ENCODE data around the gene CDC42BPA. TPM values are rescaled to one million over a fixed set of nuclear protein-coding genes. Genes with fewer than 3 reads are reported as not detected.
"Not testable (repeated sequence)": the region's sequence is repeated elsewhere in the genome, so short reads cannot be mapped to it uniquely, and the experiment has no call there.

Gene CDC42BPA
- polyA plus RNA-seq, 3 donors = 0.20 to 0.45 (median 0.39) TPM

DNA sequence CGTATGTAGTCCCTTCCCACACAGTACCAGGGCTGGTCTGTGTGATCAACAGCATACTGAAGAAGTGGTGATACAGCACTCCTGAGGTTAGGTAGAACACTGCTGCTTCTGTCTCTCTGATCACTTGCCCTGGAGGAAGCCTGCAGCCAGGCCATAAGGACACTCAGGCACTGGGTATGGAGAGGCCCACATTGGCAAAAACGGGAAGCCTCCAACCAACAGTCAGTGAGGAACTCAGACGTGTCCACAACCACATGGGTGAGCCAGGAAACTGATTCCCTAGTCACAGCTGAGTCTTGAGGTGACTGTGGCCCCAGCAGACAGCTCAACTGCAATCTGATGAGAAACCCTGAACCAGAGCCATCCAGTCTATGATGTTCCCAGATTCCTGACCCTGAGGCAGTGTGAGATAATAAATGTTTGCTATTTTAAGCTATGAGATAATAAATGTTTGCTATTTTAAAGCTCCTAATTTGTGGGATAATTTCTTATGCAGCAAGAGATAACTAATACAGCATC lies 315.7 kb downstream of the CDC42BPA start:
- H2AFZ ChIP-seq (ENCODE audit: insufficient read depth, low read depth, low read length, poor library complexity, severe bottlenecking) = no peak overlapping the region
- H3K4me3 Mint-ChIP-seq = no peak overlapping the region
- DNase-seq = no peak

DNA sequence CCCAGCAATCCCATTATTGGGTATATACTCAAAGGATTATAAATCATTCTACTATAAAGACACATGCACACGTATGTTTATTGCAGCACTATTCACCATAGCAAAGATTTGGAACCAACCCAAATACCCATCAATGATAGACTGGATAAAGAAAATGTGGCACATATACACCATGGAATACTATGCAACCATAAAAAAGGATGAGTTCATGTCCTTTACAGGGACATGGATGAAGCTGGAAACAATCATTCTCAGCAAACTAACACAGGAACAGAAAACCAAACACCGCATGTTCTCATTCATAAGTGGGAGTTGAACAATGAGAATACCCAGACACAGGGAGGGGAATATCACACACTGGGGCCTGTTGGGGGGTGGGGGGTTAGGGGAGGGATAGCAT lies 318.7 kb downstream of the CDC42BPA start:
- H3K9ac ChIP-seq (ENCODE audit: insufficient read depth, low read length, poor library complexity, severe bottlenecking); H3K36me3 ChIP-seq (replicated peaks in 1 of 2; ENCODE audit: control insufficient read depth in 1 of 2, insufficient read depth in 2 of 2, low read length in 2 of 2); H3K4me3 ChIP-seq (replicated peaks in 1 of 3; ENCODE audit: low read depth in 2 of 3, low read length in 3 of 3); H3K9me3 Mint-ChIP-seq; H3K79me2 ChIP-seq (ENCODE audit: insufficient read depth, low read length); H3K4me3 Mint-ChIP-seq; H3K4me2 ChIP-seq (replicated peaks; ENCODE audit: extremely low read depth, low read length, poor library complexity, severe bottlenecking); H3K4me1 ChIP-seq (ENCODE audit: control insufficient read depth in 1 of 2, insufficient read depth in 2 of 2, low read length in 2 of 2); H3K27me3 ChIP-seq (ENCODE audit: control insufficient read depth in 2 of 2, insufficient read depth in 2 of 2, low read length in 2 of 2); H4K20me1 ChIP-seq (ENCODE audit: insufficient read depth, low read length); intact Hi-C loops (cut with micrococcal nuclease); H3K36me3 Mint-ChIP-seq; H3K27me3 Mint-ChIP-seq (ENCODE audit: low read depth in 3 of 3); H3K27ac ChIP-seq (ENCODE audit: low read depth in 1 of 2, low read length in 2 of 2); H2AFZ ChIP-seq (ENCODE audit: insufficient read depth, low read depth, low read length, poor library complexity, severe bottlenecking); H3K27ac Mint-ChIP-seq; DNase-seq; H3K9me3 ChIP-seq (replicated peaks in 1 of 2; ENCODE audit: control insufficient read depth in 1 of 2, insufficient read depth in 1 of 2, low read length in 2 of 2): not testable (repeated sequence)
- WGBS (ENCODE audit: insufficient coverage) = no CpG with 5 or more reads among the region's 2 CpGs
- peaks cover 14% of the 10 kb centered on the region for H3K4me1 Mint-ChIP-seq

More for the DNA sequence above, 315.7 kb downstream of the CDC42BPA start:
- H3K27me3 Mint-ChIP-seq (ENCODE audit: low read depth in 3 of 3) = peaks cover 0 to 1% (median 0%) of the 10 kb centered on the region in 3 donors
- Histone ChIP-seq H3K27me3 (ENCODE audit: control insufficient read depth in 2 of 2, insufficient read depth in 2 of 2, low read length in 2 of 2) (no peaks in the 10 kb centered on the region), H3K79me2 (ENCODE audit: insufficient read depth, low read length) (no peaks in the 10 kb centered on the region), H4K20me1 (ENCODE audit: insufficient read depth, low read length) (no peaks in the 10 kb centered on the region), H3K4me1 (ENCODE audit: control insufficient read depth in 1 of 2, insufficient read depth in 2 of 2, low read length in 2 of 2) (no peaks in the 10 kb centered on the region), H3K9ac (ENCODE audit: insufficient read depth, low read length, poor library complexity, severe bottlenecking) (no peak overlapping the region), H3K36me3 (replicated peaks in 1 of 2; ENCODE audit: control insufficient read depth in 1 of 2, insufficient read depth in 2 of 2, low read length in 2 of 2) (no peaks in the 10 kb centered on the region), H3K27ac (ENCODE audit: low read depth in 1 of 2, low read length in 2 of 2) (no peak overlapping the region), H3K4me2 (replicated peaks; ENCODE audit: extremely low read depth, low read length, poor library complexity, severe bottlenecking) (no peak overlapping the region), H3K4me3 (replicated peaks in 1 of 3; ENCODE audit: low read depth in 2 of 3, low read length in 3 of 3) (no peak overlapping the region), H3K9me3 (replicated peaks in 1 of 2; ENCODE audit: control insufficient read depth in 1 of 2, insufficient read depth in 1 of 2, low read length in 2 of 2) (no peaks in the 10 kb centered on the region)
- no peak overlapping the region for H3K27ac Mint-ChIP-seq
- intact Hi-C loops (cut with micrococcal nuclease) = no loop called here
- H3K4me1 Mint-ChIP-seq = peaks cover 14% of the 10 kb centered on the region
- TF ChIP-seq CTCF (IDR thresholded peaks at IDR 0.05) = no peak
- peaks cover 0 to 3% (median 0%) of the 10 kb centered on the region in 7 donors for H3K9me3 Mint-ChIP-seq
- peaks cover 0 to under 1% of the 10 kb centered on the region in 2 donors for H3K36me3 Mint-ChIP-seq
- 36% methylated on average over 2 of the region's 3 CpGs for WGBS (ENCODE audit: insufficient coverage)
